Left forelimb (tissue), 1 donor: Measurements from ENCODE around the gene HSBP1.
A peak's percentile ranks its signal among the peaks of the same experiment; 100 is the strongest.

Experiments
- DNase-seq: peaks from one replicate; pipeline ENCODE4 v3.0.0-alpha.2; 2018; ENCODE audit warnings: low spot score

HSBP1 gene

GRCh38 chr16:83803811-83804210, 4.0 kb upstream of the HSBP1 start:
- DNase-seq: no peak

GRCh38 chr16:83804366-83804765, 3.4 kb upstream of the HSBP1 start:
- DNase-seq: no peak

- no peak for DNase-seq
Observed at GRCh38 chr16:83806036-83806435, 1.7 kb upstream of the HSBP1 start.

- DNase-seq: no peak
Observed at GRCh38 chr16:83806731-83807130, 1.0 kb upstream of the HSBP1 start.

- no peak for DNase-seq
Observed at GRCh38 chr16:83807327-83807709, 460 bp upstream of the HSBP1 start.

GRCh38 chr16:83808573-83809014, 816 bp downstream of the HSBP1 start:
- no peak for DNase-seq

GRCh38 chr16:83809092-83809491, 1.3 kb downstream of the HSBP1 start:
- peak; percentile 8 for DNase-seq

- no peak for DNase-seq
Observed at GRCh38 chr16:83810901-83811300, 3.1 kb downstream of the HSBP1 start.

- DNase-seq: no peak
Observed at GRCh38 chr16:83813823-83814658, 6.3 kb downstream of the HSBP1 start.

GRCh38 chr16:83814659-83814985, 6.8 kb downstream of the HSBP1 start:
- DNase-seq: no peak

GRCh38 chr16:83817022-83817421, 9.2 kb downstream of the HSBP1 start:
- DNase-seq: no peak

GRCh38 chr16:83818276-83818675, 10.5 kb downstream of the HSBP1 start:
- DNase-seq: no peak

- no peak for DNase-seq
Observed at GRCh38 chr16:83819361-83819760, 11.6 kb downstream of the HSBP1 start.

GRCh38 chr16:83826146-83826913, 18.6 kb downstream of the HSBP1 start:
- peak; percentile 88 for DNase-seq

GRCh38 chr16:83830091-83830768, 22.5 kb downstream of the HSBP1 start:
- DNase-seq: no peak

GRCh38 chr16:83830769-83831455, 23.1 kb downstream of the HSBP1 start:
- no peak for DNase-seq

- DNase-seq: no peak
Observed at GRCh38 chr16:83831456-83831987, 23.7 kb downstream of the HSBP1 start.

- no peak for DNase-seq
Observed at GRCh38 chr16:83833921-83834320, 26.1 kb downstream of the HSBP1 start.

GRCh38 chr16:83835586-83836566, 28.1 kb downstream of the HSBP1 start:
- DNase-seq: no peak

- no peak for DNase-seq
Observed at GRCh38 chr16:83837566-83837965, 29.8 kb downstream of the HSBP1 start.

GRCh38 chr16:83838151-83838550, 30.4 kb downstream of the HSBP1 start:
- no peak for DNase-seq
